Activated CD4-positive, alpha-beta T cell treated with anti-CD3 and anti-CD28 coated beads, Interleukin-10, Interleukin-2, amounts not matched to agents 100 ng/mL and 50 ng/mL, durations not matched to agents 16 hours and 8 hours (primary cell): Measurements from ENCODE around the gene MICAL3.
"Not testable (repeated sequence)": the region's sequence is repeated elsewhere in the genome, so short reads cannot be mapped to it uniquely, and the experiment has no call there.

ENCODE experiments used
- DNase-seq: peaks from one replicate; pipeline ENCODE4 v3.0.0-alpha.2; 2020

The MICAL3 gene

GRCh38 chr22:17773606-17774205 lies 250.7 kb downstream of the MICAL3 start:
- peak; percentile 70 for DNase-seq

GRCh38 chr22:17772958-17773605 lies 251.3 kb downstream of the MICAL3 start:
- no peak for DNase-seq

GRCh38 chr22:17772249-17772957 lies 252.0 kb downstream of the MICAL3 start:
- DNase-seq = no peak

- DNase-seq = no peak
Measured at GRCh38 chr22:17770180-17771077, 253.9 kb downstream of the MICAL3 start.

GRCh38 chr22:17769716-17770082 lies 254.7 kb downstream of the MICAL3 start:
- no peak for DNase-seq

- no peak for DNase-seq
Measured at GRCh38 chr22:17769013-17769715, 255.2 kb downstream of the MICAL3 start.

GRCh38 chr22:17767233-17768065 lies 256.9 kb downstream of the MICAL3 start:
- DNase-seq = peak; percentile 91

GRCh38 chr22:17764852-17765251 lies 259.5 kb downstream of the MICAL3 start:
- DNase-seq = not testable (repeated sequence)

- no peak for DNase-seq
Measured at GRCh38 chr22:17764036-17764435, 260.3 kb downstream of the MICAL3 start.

- not testable (repeated sequence) for DNase-seq
Measured at GRCh38 chr22:17763442-17763841, 260.9 kb downstream of the MICAL3 start.

GRCh38 chr22:17761138-17761488 lies 263.2 kb downstream of the MICAL3 start:
- no peak for DNase-seq

GRCh38 chr22:17754233-17754925 lies 270.0 kb downstream of the MICAL3 start:
- DNase-seq = peak; percentile 42

GRCh38 chr22:17753401-17753989 lies 270.9 kb downstream of the MICAL3 start:
- DNase-seq = no peak

- DNase-seq = no peak
Measured at GRCh38 chr22:17751596-17751995, 272.8 kb downstream of the MICAL3 start.

- no peak for DNase-seq
Measured at GRCh38 chr22:17749605-17750395, 274.6 kb downstream of the MICAL3 start.

GRCh38 chr22:17748555-17749353 lies 275.6 kb downstream of the MICAL3 start:
- no peak for DNase-seq

- no peak for DNase-seq
Measured at GRCh38 chr22:17746916-17747315, 277.4 kb downstream of the MICAL3 start.

- no peak for DNase-seq
Measured at GRCh38 chr22:17744430-17744829, 279.9 kb downstream of the MICAL3 start.
